ENCODE measurements around the gene OR5A2.

- TF ChIP-seq, protein P1, sequence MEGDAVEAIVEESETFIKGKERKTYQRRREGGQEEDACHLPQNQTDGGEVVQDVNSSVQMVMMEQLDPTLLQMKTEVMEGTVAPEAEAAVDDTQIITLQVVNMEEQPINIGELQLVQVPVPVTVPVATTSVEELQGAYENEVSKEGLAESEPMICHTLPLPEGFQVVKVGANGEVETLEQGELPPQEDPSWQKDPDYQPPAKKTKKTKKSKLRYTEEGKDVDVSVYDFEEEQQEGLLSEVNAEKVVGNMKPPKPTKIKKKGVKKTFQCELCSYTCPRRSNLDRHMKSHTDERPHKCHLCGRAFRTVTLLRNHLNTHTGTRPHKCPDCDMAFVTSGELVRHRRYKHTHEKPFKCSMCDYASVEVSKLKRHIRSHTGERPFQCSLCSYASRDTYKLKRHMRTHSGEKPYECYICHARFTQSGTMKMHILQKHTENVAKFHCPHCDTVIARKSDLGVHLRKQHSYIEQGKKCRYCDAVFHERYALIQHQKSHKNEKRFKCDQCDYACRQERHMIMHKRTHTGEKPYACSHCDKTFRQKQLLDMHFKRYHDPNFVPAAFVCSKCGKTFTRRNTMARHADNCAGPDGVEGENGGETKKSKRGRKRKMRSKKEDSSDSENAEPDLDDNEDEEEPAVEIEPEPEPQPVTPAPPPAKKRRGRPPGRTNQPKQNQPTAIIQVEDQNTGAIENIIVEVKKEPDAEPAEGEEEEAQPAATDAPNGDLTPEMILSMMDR (IDR thresholded peaks at IDR 0.05; ENCODE audit: low read depth, low read length): no peak
- no peak for TF ChIP-seq EZH2phosphoT487 (IDR thresholded peaks at IDR 0.05; ENCODE audit: low read depth)
Measured at GRCh38 chr11:59448484-59448883, 22.3 kb upstream of the OR5A2 start.
